Endothelial cell of umbilical vein (primary cell): ENCODE measurements around the gene ADCY3.

Source experiments
- EZH2 ChIP-seq: IDR thresholded peaks from 2 replicates; pipeline ENCODE4 v1.6.1; 2012; ENCODE audit warnings: borderline replicate concordance, low read depth, mild to moderate bottlenecking, moderate library complexity, low read length, inconsistent platforms; ENCODE audit not compliant: severe bottlenecking
- POLR2AphosphoS5 ChIP-seq: IDR thresholded peaks from 2 replicates; pipeline ENCODE4 v1.6.1; 2012; ENCODE audit warnings: low read depth, mild to moderate bottlenecking, control low read depth, low read length, moderate library complexity; ENCODE audit not compliant: insufficient read depth

- TF ChIP-seq EZH2 (no peak), POLR2AphosphoS5 (no peak)
Measured at GRCh38 chr2:24822049-24822706, 97.9 kb downstream of the ADCY3 start.
